Spleen (tissue), 7 donors: Measurements from ENCODE around the gene RPL21.

ENCODE experiments used
- CTCF ChIP-seq, 11 experiments: fragments of 200-600 bp in 7 of 11; fragments of 450-650 bp in 4 of 11; sonication (generic) in 4 of 11; IDR thresholded peaks in 8 of 11; conservative IDR thresholded peaks in 3 of 11; 1 replicate in 7 of 11; 2 replicates in 4 of 11; pipeline versions ENCODE4 v1.4.0 to v1.8.0; 2016 to 2021; ENCODE audit warnings: antibody characterized with exemption in 11 of 11, inconsistent platforms in 4 of 11, mild to moderate bottlenecking in 1 of 11
- POLR2AphosphoS5 ChIP-seq, 3 donors: sonication (generic); formaldehyde crosslinking; IDR thresholded peaks; one replicate each; pipeline ENCODE4 v1.5.1; 2017; ENCODE audit warnings: antibody characterized with exemption in 3 of 3
- donor health status: DM: no; HTN: no; CAD: no; lungs with moderate emphysema.
- donor health status: DM: no; HTN: no; CAD: no.
- donor health status: DM: no; HTN: no; CAD: no.

- TF ChIP-seq CTCF (IDR thresholded peaks at IDR 0.05 in 8 of 11, conservative IDR thresholded peaks at IDR 0.05 in 3 of 11) (no peak), POLR2AphosphoS5 (IDR thresholded peaks at IDR 0.05) (no peak)
Measured at GRCh38 chr13:27280009-27280656, 28.8 kb downstream of the RPL21 start.
